Mesendoderm (in vitro differentiated cells): ENCODE data around the gene SAC3D1.

Experiments
- DNase-seq: peaks from one replicate; pipeline ENCODE4 v3.0.0; 2013
- H2AK5ac ChIP-seq: 2 replicates; pipeline ENCODE4 v1.6.1; 2013; ENCODE audit warnings: low read length, inconsistent platforms
- H2BK120ac ChIP-seq: 2 replicates; pipeline ENCODE4 v1.6.1; 2013; ENCODE audit warnings: low read depth, mild to moderate bottlenecking, low read length, moderate library complexity, mixed read lengths
- H2BK15ac ChIP-seq: replicated peaks from 2 replicates; pipeline ENCODE4 v1.6.1; 2013; ENCODE audit warnings: low read depth, mild to moderate bottlenecking, moderate library complexity
- H2BK5ac ChIP-seq: 2 replicates; pipeline ENCODE4 v1.6.1; 2013; ENCODE audit warnings: low read length, inconsistent platforms
- H3K18ac ChIP-seq: 2 replicates; pipeline ENCODE4 v1.6.1; 2013; ENCODE audit warnings: mild to moderate bottlenecking, low read length, mixed read lengths
- H3K23ac ChIP-seq: one replicate; pipeline ENCODE4 v1.6.1; 2013; ENCODE audit warnings: low read length
- H3K27ac ChIP-seq: 2 replicates; pipeline ENCODE4 v1.5.1; 2013; ENCODE audit warnings: low read depth, mild to moderate bottlenecking, inconsistent platforms, low read length, moderate library complexity
- H3K27me3 ChIP-seq: 2 replicates; pipeline ENCODE4 v1.6.1; 2013; ENCODE audit warnings: low read length, control low read depth, mild to moderate bottlenecking, inconsistent platforms; ENCODE audit not compliant: insufficient read depth, poor library complexity
- H3K36me3 ChIP-seq: 2 replicates; pipeline ENCODE4 v1.6.1; 2013; ENCODE audit warnings: low read length, inconsistent platforms; ENCODE audit not compliant: control insufficient read depth, insufficient read depth
- H3K4ac ChIP-seq: one replicate; pipeline ENCODE4 v1.6.1; 2013; ENCODE audit warnings: low read depth, mild to moderate bottlenecking, low read length, moderate library complexity
- H3K4me1 ChIP-seq: 2 replicates; pipeline ENCODE4 v1.6.1; 2013; ENCODE audit warnings: low read depth, low read length, inconsistent platforms; ENCODE audit not compliant: control insufficient read depth
- H3K4me2 ChIP-seq: 2 replicates; pipeline ENCODE4 v1.6.1; 2013; ENCODE audit warnings: low read length
- H3K4me3 ChIP-seq: 2 replicates; pipeline ENCODE4 v1.5.1; 2013; ENCODE audit warnings: mild to moderate bottlenecking, low read length
- H3K56ac ChIP-seq: one replicate; pipeline ENCODE4 v1.6.1; 2013; ENCODE audit warnings: low read length
- H3K79me1 ChIP-seq: 2 replicates; pipeline ENCODE4 v1.6.1; 2013; ENCODE audit warnings: low read length, inconsistent platforms
- H3K79me2 ChIP-seq: 2 replicates; pipeline ENCODE4 v1.6.1; 2013; ENCODE audit warnings: mild to moderate bottlenecking, low read length; ENCODE audit not compliant: control insufficient read depth, insufficient read depth
- H3K9ac ChIP-seq: 2 replicates; pipeline ENCODE4 v1.6.1; 2013; ENCODE audit warnings: low read length, inconsistent platforms
- H4K5ac ChIP-seq: one replicate; pipeline ENCODE4 v1.6.1; 2013; ENCODE audit warnings: low read length
- H4K8ac ChIP-seq: one replicate; pipeline ENCODE4 v1.6.1; 2013; ENCODE audit warnings: low read depth, mild to moderate bottlenecking, control low read depth, low read length, moderate library complexity
- WGBS: extraction: QIAGEN DNeasy Blood & Tissue Kit; methylation state at CpG from one replicate; pipeline ENCODE4 v1.1.7; 2013; ENCODE audit warnings: low lambda C conversion rate, missing lambda C conversion rate; ENCODE audit not compliant: insufficient coverage; ENCODE audit errors: extremely low coverage; 5-methylcytosine and 5-hydroxymethylcytosine counted together

Gene SAC3D1

GRCh38 chr11:65083134-65083833 lies 42.3 kb downstream of the SAC3D1 start:
- Histone ChIP-seq H2BK5ac (peak overlapping the region; percentile 70), H3K4me1 (peaks cover 2% of the 10 kb centered on the region), H3K4me3 (peak overlapping the region; percentile 100), H3K4me2 (peak overlapping the region; percentile 92), H3K79me2 (peaks cover 29% of the 10 kb centered on the region), H3K9ac (peak overlapping the region; percentile 99), H4K5ac (no peak overlapping the region), H3K18ac (peak overlapping the region; percentile 29), H3K56ac (peak overlapping the region; percentile 100), H3K4ac (peak overlapping the region; percentile 58), H2BK15ac (no peak overlapping the region), H2AK5ac (peak overlapping the region; percentile 85), H3K36me3 (peaks cover 14% of the 10 kb centered on the region), H2BK120ac (no peak overlapping the region), H3K79me1 (peaks cover 29% of the 10 kb centered on the region), H3K23ac (peak overlapping the region; percentile 55), H3K27ac (no peak overlapping the region), H3K27me3 (no peaks in the 10 kb centered on the region), H4K8ac (no peak overlapping the region)
- WGBS = no CpG with 5 or more reads among the region's 13 CpGs
- DNase-seq = no peak

GRCh38 chr11:65083834-65084597 lies 43.0 kb downstream of the SAC3D1 start, which contains the start of the genes CDCA5 and ZFPL1:
Gene CDCA5, minus strand, starts transcription at chr11:65084040. Its CDS starts 62 bp downstream, at chr11:65083978.
Gene ZFPL1, plus strand, starts transcription at chr11:65084222. Its CDS starts 477 bp downstream, at chr11:65084699.
- no CpG with 5 or more reads among the region's 79 CpGs for WGBS
- Histone ChIP-seq H3K4ac (peak within 1 kb of the TSS; percentile 71), H3K56ac (peak within 1 kb of the TSS; percentile 100), H3K4me1 (peaks cover 2% of the 10 kb centered on the region), H3K23ac (peak within 1 kb of the TSS; percentile 74), H3K27ac (peak within 1 kb of the TSS; percentile 85), H3K79me2 (peaks cover 23% of the 10 kb centered on the region), H3K4me3 (peak within 1 kb of the TSS; percentile 100), H2BK120ac (no peak within 1 kb of the TSS), H3K18ac (peak within 1 kb of the TSS; percentile 29), H2BK15ac (no peak within 1 kb of the TSS), H3K79me1 (peaks cover 23% of the 10 kb centered on the region), H3K27me3 (no peaks in the 10 kb centered on the region), H2BK5ac (peak within 1 kb of the TSS; percentile 72), H3K36me3 (peaks cover 10% of the 10 kb centered on the region), H4K5ac (no peak within 1 kb of the TSS), H4K8ac (no peak within 1 kb of the TSS), H3K4me2 (peak within 1 kb of the TSS; percentile 99), H2AK5ac (peak within 1 kb of the TSS; percentile 85), H3K9ac (peak within 1 kb of the TSS; percentile 99)
- peak; percentile 97 for DNase-seq

GRCh38 chr11:65084598-65085375 lies 43.8 kb downstream of the SAC3D1 start:
- Histone ChIP-seq H3K79me2 (peaks cover 22% of the 10 kb centered on the region), H3K4me3 (peak overlapping the region; percentile 93), H3K4me2 (peak overlapping the region; percentile 99), H3K36me3 (peaks cover 8% of the 10 kb centered on the region), H2BK5ac (peak overlapping the region; percentile 72), H4K8ac (no peak overlapping the region), H3K23ac (peak overlapping the region; percentile 74), H3K27me3 (no peaks in the 10 kb centered on the region), H3K4ac (no peak overlapping the region), H3K79me1 (peaks cover 23% of the 10 kb centered on the region), H3K18ac (no peak overlapping the region), H3K27ac (no peak overlapping the region), H2BK120ac (no peak overlapping the region), H3K9ac (peak overlapping the region; percentile 99), H3K4me1 (peaks cover 2% of the 10 kb centered on the region), H4K5ac (no peak overlapping the region), H2AK5ac (no peak overlapping the region), H3K56ac (peak overlapping the region; percentile 99), H2BK15ac (no peak overlapping the region)
- WGBS = no CpG with 5 or more reads among the region's 23 CpGs
- DNase-seq = peak; percentile 18

- Histone ChIP-seq H3K27ac (no peak overlapping the region), H4K8ac (no peak overlapping the region), H3K4me3 (no peak overlapping the region), H3K79me1 (peaks cover 23% of the 10 kb centered on the region), H3K36me3 (peaks cover 4% of the 10 kb centered on the region), H2BK5ac (no peak overlapping the region), H3K79me2 (peaks cover 22% of the 10 kb centered on the region), H3K18ac (no peak overlapping the region), H3K23ac (no peak overlapping the region), H3K4me2 (no peak overlapping the region), H3K56ac (no peak overlapping the region), H2AK5ac (no peak overlapping the region), H3K27me3 (no peaks in the 10 kb centered on the region), H3K4me1 (peaks cover 2% of the 10 kb centered on the region), H3K9ac (no peak overlapping the region), H4K5ac (no peak overlapping the region), H2BK120ac (no peak overlapping the region), H2BK15ac (no peak overlapping the region), H3K4ac (no peak overlapping the region)
- no CpG with 5 or more reads among the region's 4 CpGs for WGBS
- DNase-seq = no peak
Measured at GRCh38 chr11:65085446-65085845, 44.4 kb downstream of the SAC3D1 start.

GRCh38 chr11:65086809-65087208 lies 45.8 kb downstream of the SAC3D1 start:
- no peak for DNase-seq
- WGBS = no CpG with 5 or more reads among the region's 9 CpGs

More at GRCh38 chr11:65086809-65087208, 45.8 kb downstream of the SAC3D1 start:
- H3K79me1 ChIP-seq = peaks cover 18% of the 10 kb centered on the region
- H3K4ac ChIP-seq = no peak overlapping the region
- no peak overlapping the region for H2BK120ac ChIP-seq
- no peaks in the 10 kb centered on the region for H3K27me3 ChIP-seq
- H4K5ac ChIP-seq = no peak overlapping the region
- H2AK5ac ChIP-seq = no peak overlapping the region
- no peak overlapping the region for H3K18ac ChIP-seq
- H3K23ac ChIP-seq = no peak overlapping the region
- no peaks in the 10 kb centered on the region for H3K36me3 ChIP-seq
- no peak overlapping the region for H3K56ac ChIP-seq
- H3K4me2 ChIP-seq = no peak overlapping the region
- H4K8ac ChIP-seq = no peak overlapping the region
- H3K4me1 ChIP-seq = peaks cover 2% of the 10 kb centered on the region
- peaks cover 18% of the 10 kb centered on the region for H3K79me2 ChIP-seq
- no peak overlapping the region for H2BK5ac ChIP-seq
- H3K4me3 ChIP-seq = no peak overlapping the region
- H2BK15ac ChIP-seq = no peak overlapping the region
- H3K27ac ChIP-seq = no peak overlapping the region
- H3K9ac ChIP-seq = no peak overlapping the region
